Endothelial cell of umbilical vein (primary cell): Measurements from ENCODE around the gene ALDH2. TPM values are rescaled to one million over a fixed set of nuclear protein-coding genes. Genes with fewer than 3 reads are reported as not detected.

Experiments
- BruUV-seq: library from RNA; stranded (reverse); fragments of 400-500 nt; replicated peaks from 2 replicates; lab custom pipeline; 2021; lab: Mats Ljungman, UMichigan
- CTCF ChIA-PET: fragments of 300-600, 350-600 bp; sonication (Branson Sonifier 250); formaldehyde crosslinking; loops from one replicate; lab custom pipeline; 2021; ENCODE audit warnings: antibody characterized with exemption, inconsistent platforms; lab: Charles Lee
- POLR2A ChIA-PET: fragments of 300-600, 350-600 bp; sonication (Branson Sonifier 250); formaldehyde crosslinking; loops from one replicate; lab custom pipeline; 2021; ENCODE audit warnings: antibody characterized with exemption, inconsistent platforms; lab: Charles Lee
- DNase-seq: peaks from one replicate; pipeline ENCODE4 v3.0.0-alpha.2; 2011; ENCODE audit warnings: low read depth, low spot score
- FAIRE-seq: peaks from 2 replicates; lab custom pipeline; 2011; peaks lifted over from hg19 to GRCh38; lab: Jason Lieb, UNC
- H2AFZ ChIP-seq: 2 replicates; pipeline ENCODE4 v1.6.0; 2012; ENCODE audit warnings: low read depth, low read length, control low read depth, inconsistent platforms
- H3K27ac ChIP-seq: 2 replicates; pipeline ENCODE4 v1.5.1; 2011; ENCODE audit warnings: low read depth, mild to moderate bottlenecking, control low read depth, low read length, moderate library complexity; ENCODE audit not compliant: insufficient read depth
- H3K27me3 ChIP-seq, 2 experiments: 2 replicates each; pipeline versions ENCODE4 v1.6.0 to v1.6.1; 2011; ENCODE audit warnings: low read length in 2 of 2, mixed read lengths in 1 of 2; ENCODE audit not compliant: control insufficient read depth in 2 of 2, insufficient read depth in 2 of 2
- H3K36me3 ChIP-seq, 2 experiments: 2 replicates in 1 of 2; 3 replicates in 1 of 2; pipeline ENCODE4 v1.5.1; 2011; ENCODE audit warnings: low read length in 2 of 2, mild to moderate bottlenecking in 1 of 2, moderate library complexity in 1 of 2; ENCODE audit not compliant: control insufficient read depth in 2 of 2, insufficient read depth in 2 of 2; ENCODE audit errors: extremely low read depth in 1 of 2
- H3K4me1 ChIP-seq: 3 replicates; pipeline ENCODE4 v1.5.1; 2011; ENCODE audit warnings: mild to moderate bottlenecking, low read length; ENCODE audit not compliant: control insufficient read depth, insufficient read depth; ENCODE audit errors: extremely low read depth
- H3K4me2 ChIP-seq: 2 replicates; pipeline ENCODE4 v1.6.1; 2011; ENCODE audit warnings: low read length, control low read depth, mixed read lengths; ENCODE audit not compliant: insufficient read depth
- H3K4me3 ChIP-seq, 3 experiments: fragments of 200-600 bp in 1 of 3; sonication (generic), shearing (Covaris generic) in 1 of 3; replicated peaks in 1 of 3; 2 replicates each; pipeline ENCODE4 v1.5.1; 2011 to 2016; ENCODE audit warnings: control low read depth in 3 of 3, low read length in 3 of 3, mild to moderate bottlenecking in 2 of 3, inconsistent platforms in 1 of 3, low read depth in 1 of 3, moderate library complexity in 1 of 3; ENCODE audit not compliant: insufficient read depth in 1 of 3
- H3K79me2 ChIP-seq: 2 replicates; pipeline ENCODE4 v1.6.0; 2012; ENCODE audit warnings: low read length, inconsistent platforms; ENCODE audit not compliant: control insufficient read depth, insufficient read depth
- H3K9ac ChIP-seq: replicated peaks from 2 replicates; pipeline ENCODE3; 2011; ENCODE audit warnings: low read length, control low read depth; ENCODE audit not compliant: insufficient read depth; ENCODE audit errors: extremely low read depth
- H3K9me1 ChIP-seq: replicated peaks from 3 replicates; pipeline ENCODE4 v1.6.0; 2011; ENCODE audit warnings: mild to moderate bottlenecking, low read length; ENCODE audit not compliant: control insufficient read depth, insufficient read depth; ENCODE audit errors: extremely low read depth
- H3K9me3 ChIP-seq: replicated peaks from 2 replicates; pipeline ENCODE4 v1.5.1; 2012; ENCODE audit warnings: low read length, inconsistent platforms; ENCODE audit not compliant: control insufficient read depth, insufficient read depth
- H4K20me1 ChIP-seq: replicated peaks from 2 replicates; pipeline ENCODE3; 2011; ENCODE audit warnings: mild to moderate bottlenecking, low read length; ENCODE audit not compliant: control insufficient read depth, insufficient read depth; ENCODE audit errors: extremely low read depth
- EZH2 ChIP-seq: IDR thresholded peaks from 2 replicates; pipeline ENCODE4 v1.6.1; 2012; ENCODE audit warnings: borderline replicate concordance, low read depth, mild to moderate bottlenecking, moderate library complexity, low read length, inconsistent platforms; ENCODE audit not compliant: severe bottlenecking
- FOS ChIP-seq: IDR thresholded peaks from 2 replicates; pipeline ENCODE4 v1.6.1; 2011; ENCODE audit warnings: mild to moderate bottlenecking, low read length, moderate library complexity, borderline replicate concordance; ENCODE audit not compliant: insufficient read depth
- GATA2 ChIP-seq: IDR thresholded peaks from 2 replicates; pipeline ENCODE4 v1.7.0; 2011; ENCODE audit warnings: low read depth, mild to moderate bottlenecking, moderate library complexity, mixed read lengths, low read length; ENCODE audit not compliant: insufficient read length, insufficient read depth
- JUN ChIP-seq: IDR thresholded peaks from 2 replicates; pipeline ENCODE4 v1.6.1; 2011; ENCODE audit warnings: borderline replicate concordance, low read depth; ENCODE audit not compliant: insufficient read length, insufficient read depth
- MYC ChIP-seq: IDR thresholded peaks from one replicate; pipeline ENCODE4 v1.6.1; 2011; ENCODE audit warnings: mild to moderate bottlenecking, low read depth, low read length
- POLR2A ChIP-seq: IDR thresholded peaks from 2 replicates; pipeline ENCODE4 v1.6.1; 2012; ENCODE audit warnings: low read depth, mild to moderate bottlenecking, control low read depth, low read length
- POLR2AphosphoS5 ChIP-seq: IDR thresholded peaks from 2 replicates; pipeline ENCODE4 v1.6.1; 2012; ENCODE audit warnings: low read depth, mild to moderate bottlenecking, control low read depth, low read length, moderate library complexity; ENCODE audit not compliant: insufficient read depth
- dilution Hi-C: fragments of 300-500 bp; cut with MboI; formaldehyde crosslinking; loops from one replicate; pipeline ENCODE4 v1.15.0; 2019; ENCODE audit warnings: low sequenced_read_pairs; ENCODE audit not compliant: extremely low pct_ligation_motif_present
- intact Hi-C: fragments of 100-400 bp; cut with micrococcal nuclease; formaldehyde crosslinking; loops from one replicate; pipeline ENCODE4 v1.10.0; 2022
- polyA plus RNA-seq, 4 experiments: library from polyadenylated mRNA; depleted of rRNA in 3 of 4; stranded (reverse) in 3 of 4; unstranded in 1 of 4; fragments of >200 nt; gene quantifications; 2 replicates each; pipeline versions ENCODE4 v1.2.1 to v1.2.3, GENCODE V29; 2011 to 2012; ENCODE audit warnings: missing spikeins in 1 of 4
- total RNA-seq: library from RNA; stranded (reverse); gene quantifications from 2 replicates; pipeline ENCODE4 v1.2.3, GENCODE V29; 2021
- TF ChIP-seq, protein P1 (sequence below): IDR thresholded peaks from 2 replicates; pipeline ENCODE4 v1.6.1; 2011; ENCODE audit not compliant: insufficient read depth, insufficient read length
- TF ChIP-seq, protein P2 (sequence below), 2 donors: IDR thresholded peaks; 1 replicate in 1 of 2; 2 replicates in 1 of 2; pipeline ENCODE4 v1.5.1; 2011; ENCODE audit warnings: low read length in 2 of 2, mild to moderate bottlenecking in 2 of 2, moderate library complexity in 2 of 2, control low read depth in 1 of 2, inconsistent platforms in 1 of 2, low read depth in 1 of 2; ENCODE audit not compliant: insufficient read depth in 1 of 2; ENCODE audit errors: extremely low read depth in 1 of 2

The ALDH2 gene
- total and polyA plus RNA-seq, 2 donors (not counting 3 experiments of a cell fraction or from before 2014, with no cell fraction given), result 69.5 to 86.5 TPM

DNA sequence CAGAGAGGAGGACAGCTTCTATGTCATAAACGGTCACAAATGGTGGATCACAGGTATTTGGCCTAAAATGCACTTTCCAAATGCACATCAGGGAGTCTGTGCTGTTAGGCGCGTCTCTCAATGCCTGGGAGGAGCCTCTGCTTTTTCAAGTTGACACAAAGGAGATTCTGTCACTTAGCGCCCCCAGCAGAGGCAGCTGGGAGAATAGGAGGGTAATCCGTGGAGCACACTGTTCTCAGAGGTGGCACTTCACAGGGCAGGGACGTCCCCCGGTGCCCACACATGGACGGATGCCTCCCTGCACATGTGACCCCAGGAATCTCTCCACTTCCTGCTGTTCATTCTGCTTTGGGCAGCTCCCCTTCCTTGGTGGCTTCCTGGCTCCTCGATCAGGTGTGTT, 19.4 kb upstream of the ALDH2 start:
- dilution Hi-C loops, result no loop called here
- H3K27me3 ChIP-seq, result no peaks in the 10 kb centered on the region
- no peak overlapping the region for H3K27ac ChIP-seq
- POLR2A ChIA-PET, result no interaction called here
- FAIRE-seq, result no peak
- no peaks in the 10 kb centered on the region for H3K9me1 ChIP-seq
- H3K4me1 ChIP-seq, result peaks cover 19% of the 10 kb centered on the region
- no peaks in the 10 kb centered on the region for H4K20me1 ChIP-seq
- TF ChIP-seq, protein P1, sequence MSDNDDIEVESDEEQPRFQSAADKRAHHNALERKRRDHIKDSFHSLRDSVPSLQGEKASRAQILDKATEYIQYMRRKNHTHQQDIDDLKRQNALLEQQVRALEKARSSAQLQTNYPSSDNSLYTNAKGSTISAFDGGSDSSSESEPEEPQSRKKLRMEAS, result no peak
- TF ChIP-seq JUN (no peak), MYC (no peak), FOS (no peak), GATA2 (no peak), POLR2A (no peak), POLR2AphosphoS5 (no peak), EZH2 (no peak)
- TF ChIP-seq, protein P2, sequence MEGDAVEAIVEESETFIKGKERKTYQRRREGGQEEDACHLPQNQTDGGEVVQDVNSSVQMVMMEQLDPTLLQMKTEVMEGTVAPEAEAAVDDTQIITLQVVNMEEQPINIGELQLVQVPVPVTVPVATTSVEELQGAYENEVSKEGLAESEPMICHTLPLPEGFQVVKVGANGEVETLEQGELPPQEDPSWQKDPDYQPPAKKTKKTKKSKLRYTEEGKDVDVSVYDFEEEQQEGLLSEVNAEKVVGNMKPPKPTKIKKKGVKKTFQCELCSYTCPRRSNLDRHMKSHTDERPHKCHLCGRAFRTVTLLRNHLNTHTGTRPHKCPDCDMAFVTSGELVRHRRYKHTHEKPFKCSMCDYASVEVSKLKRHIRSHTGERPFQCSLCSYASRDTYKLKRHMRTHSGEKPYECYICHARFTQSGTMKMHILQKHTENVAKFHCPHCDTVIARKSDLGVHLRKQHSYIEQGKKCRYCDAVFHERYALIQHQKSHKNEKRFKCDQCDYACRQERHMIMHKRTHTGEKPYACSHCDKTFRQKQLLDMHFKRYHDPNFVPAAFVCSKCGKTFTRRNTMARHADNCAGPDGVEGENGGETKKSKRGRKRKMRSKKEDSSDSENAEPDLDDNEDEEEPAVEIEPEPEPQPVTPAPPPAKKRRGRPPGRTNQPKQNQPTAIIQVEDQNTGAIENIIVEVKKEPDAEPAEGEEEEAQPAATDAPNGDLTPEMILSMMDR (IDR thresholded peaks at IDR 0.05; ENCODE audit: extremely low read depth in 1 of 2, insufficient read depth in 1 of 2, low read depth in 1 of 2, low read length in 2 of 2), result no peak
- no TSS peak for BruUV-seq
- H3K4me3 ChIP-seq, result no peak overlapping the region
- no peaks in the 10 kb centered on the region for H3K9me3 ChIP-seq
- no peak overlapping the region for H3K4me2 ChIP-seq
- peaks cover 0 to 5% of the 10 kb centered on the region in 2 experiments for H3K36me3 ChIP-seq
- CTCF ChIA-PET, result interaction anchor here (3.8 kb wide), 1 partner anchor 66 kb away, joined by 18 read pairs; no protein-coding TSS in a partner anchor
- H3K9ac ChIP-seq, result no peak overlapping the region
- H2AFZ ChIP-seq, result no peak overlapping the region
- no peaks in the 10 kb centered on the region for H3K79me2 ChIP-seq
- intact Hi-C loops, result no loop called here
- no peak for DNase-seq
